AG08396 (cell line): ENCODE results near the gene IQCF2.
"Not testable (repeated sequence)": the region's sequence is repeated elsewhere in the genome, so short reads cannot be mapped to it uniquely, and the experiment has no call there.

ENCODE experiments used
- DNase-seq: peaks from one replicate; pipeline ENCODE4 v3.0.0; 2012; ENCODE audit warnings: low spot score, mixed read lengths

IQCF2 gene

DNA sequence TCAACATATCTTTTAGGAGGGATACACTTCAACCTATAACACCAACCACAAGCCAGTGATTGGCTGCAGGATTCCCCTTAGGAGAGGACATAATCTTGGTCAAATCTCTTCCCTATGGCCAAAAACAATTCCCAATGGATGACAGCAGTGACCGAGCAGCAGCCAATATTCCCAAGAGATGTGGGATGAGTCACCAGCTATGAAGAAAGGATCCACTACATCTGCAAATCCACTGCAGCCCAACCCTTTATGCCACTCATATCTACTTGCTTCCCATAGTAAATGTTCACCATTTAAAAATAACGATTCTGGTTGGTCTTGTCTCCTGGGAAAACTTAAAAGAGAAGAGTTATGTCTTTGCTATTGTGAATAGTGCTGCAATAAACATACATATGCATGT is 18.5 kb downstream of the IQCF2 start:
- DNase-seq = no peak

GRCh38 chr3:51886447-51886846 is 25.0 kb downstream of the IQCF2 start:
- no peak for DNase-seq

DNA sequence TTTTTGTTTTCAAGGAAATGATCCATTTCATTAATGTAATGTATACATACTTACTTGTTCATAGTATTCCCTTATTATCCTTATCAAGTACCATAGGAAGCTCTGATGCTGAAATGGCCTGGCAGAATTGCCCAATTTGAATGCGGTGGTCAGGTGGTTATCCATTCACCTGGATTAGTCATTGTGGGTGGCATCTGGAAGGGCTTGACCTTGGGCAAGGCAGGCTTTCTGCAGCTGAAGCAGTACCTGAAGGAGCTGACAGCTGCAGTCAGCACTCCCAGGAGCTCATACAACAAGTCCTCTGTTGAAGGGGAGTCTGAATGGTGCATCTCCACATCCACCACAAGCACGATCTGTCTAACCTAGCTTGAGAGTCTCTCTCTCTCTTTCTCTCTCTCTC is 26.2 kb downstream of the IQCF2 start:
- DNase-seq = no peak

GRCh38 chr3:51888463-51889105 is 27.2 kb downstream of the IQCF2 start:
- no peak for DNase-seq

DNA sequence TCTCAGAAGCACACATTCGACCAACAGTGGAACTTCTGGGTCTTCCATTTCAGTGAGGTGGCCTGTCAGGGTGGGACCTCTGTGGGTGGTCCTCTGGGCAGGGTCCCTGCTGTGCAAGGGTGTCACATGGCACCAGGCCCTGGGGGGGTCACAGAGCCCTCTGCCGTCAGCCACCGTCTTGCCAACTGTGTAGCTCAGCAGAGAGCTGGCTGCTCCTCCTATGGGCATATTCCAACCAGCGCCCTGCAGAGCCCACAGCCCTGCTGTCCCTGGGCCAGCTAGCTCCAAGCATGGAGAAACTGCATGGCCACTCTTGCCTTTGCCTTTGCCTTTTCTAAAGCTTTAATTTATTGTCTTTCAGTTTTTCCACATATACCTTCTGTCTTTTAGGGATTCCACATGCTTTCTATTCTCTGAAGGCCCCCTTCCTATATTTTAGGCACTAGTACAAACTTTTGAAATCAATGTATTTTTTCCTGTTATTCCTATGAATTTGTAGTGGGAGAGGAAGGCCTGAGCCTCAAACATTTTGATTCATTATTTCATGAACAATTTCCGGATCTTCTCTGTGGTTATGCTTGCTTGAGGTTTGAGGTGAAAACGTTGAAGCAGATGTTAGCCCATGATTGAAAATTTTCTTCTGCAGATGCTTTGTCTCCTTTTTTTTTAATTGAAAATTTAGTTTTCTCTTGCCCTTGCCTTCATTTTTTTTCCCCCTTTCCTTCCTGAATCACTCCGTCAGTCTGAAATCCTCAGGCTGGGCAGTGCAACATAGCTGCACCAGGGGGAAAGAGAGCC is 30.0 kb downstream of the IQCF2 start:
- no peak for DNase-seq

DNA sequence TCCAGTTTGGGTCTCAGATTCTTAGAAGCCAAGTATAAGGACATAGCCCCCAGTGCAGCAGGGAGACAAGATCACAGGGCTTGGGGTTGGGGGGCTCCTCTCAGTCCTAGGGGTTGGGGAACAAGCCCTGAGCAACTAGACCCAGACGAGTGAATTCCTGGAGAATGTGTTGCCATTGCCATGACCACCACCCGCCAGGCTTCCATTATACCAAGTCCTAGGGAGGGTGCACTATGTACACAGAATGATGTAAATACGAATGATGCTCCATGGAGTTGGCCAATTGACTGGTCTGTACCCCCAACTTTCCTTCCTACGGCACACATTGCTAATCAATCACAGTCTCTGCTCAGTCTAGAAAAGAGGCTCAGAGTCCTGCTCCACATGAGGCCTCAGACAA is 33.0 kb downstream of the IQCF2 start:
- no peak for DNase-seq

DNA sequence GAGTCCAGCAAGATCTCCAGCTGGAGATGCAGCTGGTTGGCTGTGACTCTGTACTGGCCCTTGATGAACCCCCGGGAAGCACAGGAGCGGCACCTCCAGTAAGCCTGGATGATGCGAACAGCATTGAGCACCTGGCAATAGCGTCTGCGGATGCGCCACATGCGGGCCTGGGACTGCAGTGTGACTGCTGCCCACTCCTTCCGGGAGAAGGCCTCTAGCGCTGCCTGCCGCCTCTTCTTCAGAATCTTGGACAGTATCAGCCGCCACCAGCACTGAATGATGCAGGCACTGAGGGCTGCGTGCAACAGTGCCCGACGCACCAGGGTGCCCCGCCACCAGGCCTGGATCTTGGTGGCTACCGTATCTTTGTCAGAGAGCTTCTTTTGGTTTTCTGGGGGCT is 33.5 kb downstream of the IQCF2 start:
- no peak for DNase-seq

DNA sequence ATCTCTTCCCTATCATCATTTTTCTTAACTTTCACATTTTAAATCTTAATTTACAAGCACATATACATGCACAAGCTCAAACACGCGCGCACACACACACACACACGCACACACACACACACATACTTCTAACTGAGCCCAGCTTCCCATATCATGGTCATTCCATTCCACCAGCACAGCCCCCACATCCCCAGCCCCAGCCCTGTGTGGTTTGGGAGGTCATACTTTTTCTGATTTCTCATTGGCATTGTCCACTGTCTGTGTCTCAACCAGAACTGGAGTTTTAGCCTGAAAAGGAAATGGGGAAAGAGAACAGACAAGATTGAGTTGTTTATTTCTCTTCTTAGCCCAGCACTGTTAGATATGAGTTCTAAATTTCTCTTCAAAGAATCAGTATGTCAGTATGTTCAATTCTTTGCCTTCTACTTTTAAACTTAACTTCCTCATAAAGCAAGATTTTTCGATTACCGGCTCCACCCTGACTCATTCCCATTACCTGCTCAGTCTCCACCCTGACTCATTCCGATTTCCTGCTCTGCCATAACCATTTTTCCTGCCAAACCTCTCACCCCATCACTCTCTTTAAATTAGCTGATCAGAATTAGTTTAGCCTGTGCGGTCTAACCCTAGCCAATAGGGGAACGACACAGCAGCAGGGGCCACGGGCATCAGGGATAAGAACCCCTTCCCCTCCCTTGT is 35.3 kb downstream of the IQCF2 start:
- DNase-seq = no peak

GRCh38 chr3:51897391-51897790 is 36.0 kb downstream of the IQCF2 start:
- no peak for DNase-seq

DNA sequence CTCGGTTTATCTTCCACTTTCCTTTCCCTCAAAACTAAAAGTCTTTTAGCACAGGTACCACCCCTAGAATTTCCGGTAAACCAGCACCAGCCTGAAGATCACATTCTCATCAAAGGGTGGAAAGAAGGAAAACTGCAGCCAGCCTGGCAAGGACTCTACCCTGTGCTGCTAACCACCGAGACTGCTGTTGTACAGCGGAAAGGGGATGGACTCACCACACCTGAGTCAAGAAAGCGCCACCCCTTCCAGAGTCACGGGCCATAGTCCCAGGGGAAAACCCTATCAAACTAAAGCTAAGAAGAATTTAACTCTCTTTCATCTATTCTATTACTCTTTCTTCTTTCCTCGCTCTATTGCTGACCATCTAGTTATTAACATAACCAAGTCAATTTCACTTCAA is 38.6 kb downstream of the IQCF2 start:
- not testable (repeated sequence) for DNase-seq

DNA sequence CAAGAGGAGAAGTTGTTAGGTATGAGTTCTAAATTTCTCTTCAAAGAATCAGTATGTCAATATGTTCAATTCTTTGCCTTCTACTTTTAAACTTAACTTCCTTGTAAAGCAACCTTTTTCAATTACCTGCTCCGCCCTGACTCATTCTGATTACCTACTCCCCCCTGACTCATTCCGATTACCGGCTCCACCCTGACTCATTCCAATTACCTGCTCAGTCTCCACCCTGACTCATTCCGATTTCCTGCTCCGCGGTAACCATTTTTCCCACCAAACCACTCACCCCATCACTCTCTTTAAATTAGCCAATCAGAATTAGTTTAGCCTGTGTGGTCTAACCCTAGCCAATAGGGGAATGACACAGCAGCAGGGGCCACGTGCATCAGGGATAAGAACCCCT is 40.9 kb downstream of the IQCF2 start:
- DNase-seq = not testable (repeated sequence)

GRCh38 chr3:51904034-51904823 is 42.8 kb downstream of the IQCF2 start:
- no peak for DNase-seq

DNA sequence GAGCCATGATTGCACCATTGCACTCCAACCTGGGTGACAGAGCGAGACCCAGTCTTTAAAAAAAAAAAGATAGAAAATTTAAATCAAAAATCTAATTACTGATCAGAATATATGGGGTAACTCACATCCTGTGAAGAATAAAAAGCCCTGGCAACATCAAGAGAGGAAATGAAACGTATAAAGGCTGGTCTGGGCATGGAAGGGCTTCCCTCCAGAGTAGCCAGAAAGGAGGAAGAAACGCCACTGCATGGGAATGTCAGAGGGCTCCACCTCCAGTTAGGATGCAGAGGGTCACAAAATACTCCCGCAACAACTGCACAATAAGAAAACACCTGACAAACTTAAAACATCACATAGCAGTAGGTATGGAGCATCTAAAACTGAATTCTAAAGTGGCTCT is 46.6 kb downstream of the IQCF2 start:
- DNase-seq = no peak
